ENCODE results near the gene LTBP1.

The LTBP1 gene

DNA sequence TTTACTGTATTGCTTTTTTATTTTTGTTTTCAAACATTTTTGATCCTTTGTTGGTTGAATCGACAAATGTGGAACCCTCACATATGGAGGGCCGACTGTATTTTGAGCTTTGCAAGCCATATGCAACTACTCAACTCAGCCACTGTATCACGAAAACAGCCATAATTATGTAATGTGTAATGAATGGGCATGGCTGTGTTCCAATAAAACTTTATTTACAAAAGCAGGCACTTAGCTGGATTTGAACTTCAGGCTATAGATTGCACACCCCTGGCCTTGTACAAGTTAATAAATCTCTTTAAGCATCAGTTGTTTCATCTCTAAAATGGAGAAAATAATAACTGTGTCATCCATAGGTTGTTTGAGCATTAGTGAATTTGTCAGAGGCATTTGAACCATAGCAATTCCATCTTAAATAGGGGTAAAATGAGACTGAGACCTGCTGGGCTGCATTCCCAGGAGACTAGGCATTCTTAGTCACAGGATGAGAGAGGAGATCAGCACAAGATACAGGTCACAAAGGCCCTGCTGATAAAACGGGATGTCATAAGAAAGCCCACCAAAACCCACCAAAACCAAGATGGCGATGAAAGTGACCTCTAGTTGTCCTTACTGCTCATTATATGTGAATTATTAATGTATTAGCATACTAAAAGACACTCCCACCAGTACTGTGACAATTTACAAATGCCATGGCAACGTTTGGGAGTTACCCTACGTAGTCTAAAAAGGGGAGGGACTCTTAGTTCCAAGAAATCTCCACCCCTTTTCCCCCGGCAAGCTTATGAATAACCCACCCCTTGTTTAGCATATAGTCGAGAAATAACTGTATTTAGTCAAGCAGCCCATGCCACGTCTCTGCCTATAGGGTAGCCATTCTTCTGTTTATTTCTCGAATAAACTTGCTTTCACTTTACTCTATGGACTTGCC, 13.7 kb upstream of the LTBP1 start:
- Histone ChIP-seq H3K27me3 (replicated peaks; ENCODE audit: control insufficient read depth, insufficient read depth, low read length) (no peaks in the 10 kb centered on the region), H3K4me3 (replicated peaks; ENCODE audit: low read depth, low read length) (no peak overlapping the region), H3K36me3 (ENCODE audit: control insufficient read depth, insufficient read depth, low read length) (no peaks in the 10 kb centered on the region)
- TF ChIP-seq, protein P1, sequence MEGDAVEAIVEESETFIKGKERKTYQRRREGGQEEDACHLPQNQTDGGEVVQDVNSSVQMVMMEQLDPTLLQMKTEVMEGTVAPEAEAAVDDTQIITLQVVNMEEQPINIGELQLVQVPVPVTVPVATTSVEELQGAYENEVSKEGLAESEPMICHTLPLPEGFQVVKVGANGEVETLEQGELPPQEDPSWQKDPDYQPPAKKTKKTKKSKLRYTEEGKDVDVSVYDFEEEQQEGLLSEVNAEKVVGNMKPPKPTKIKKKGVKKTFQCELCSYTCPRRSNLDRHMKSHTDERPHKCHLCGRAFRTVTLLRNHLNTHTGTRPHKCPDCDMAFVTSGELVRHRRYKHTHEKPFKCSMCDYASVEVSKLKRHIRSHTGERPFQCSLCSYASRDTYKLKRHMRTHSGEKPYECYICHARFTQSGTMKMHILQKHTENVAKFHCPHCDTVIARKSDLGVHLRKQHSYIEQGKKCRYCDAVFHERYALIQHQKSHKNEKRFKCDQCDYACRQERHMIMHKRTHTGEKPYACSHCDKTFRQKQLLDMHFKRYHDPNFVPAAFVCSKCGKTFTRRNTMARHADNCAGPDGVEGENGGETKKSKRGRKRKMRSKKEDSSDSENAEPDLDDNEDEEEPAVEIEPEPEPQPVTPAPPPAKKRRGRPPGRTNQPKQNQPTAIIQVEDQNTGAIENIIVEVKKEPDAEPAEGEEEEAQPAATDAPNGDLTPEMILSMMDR (IDR thresholded peaks at IDR 0.05; ENCODE audit: insufficient read depth, low read length, poor library complexity, severe bottlenecking): no peak
- no peak for DNase-seq (ENCODE audit: extremely low read depth, insufficient read length)

DNA sequence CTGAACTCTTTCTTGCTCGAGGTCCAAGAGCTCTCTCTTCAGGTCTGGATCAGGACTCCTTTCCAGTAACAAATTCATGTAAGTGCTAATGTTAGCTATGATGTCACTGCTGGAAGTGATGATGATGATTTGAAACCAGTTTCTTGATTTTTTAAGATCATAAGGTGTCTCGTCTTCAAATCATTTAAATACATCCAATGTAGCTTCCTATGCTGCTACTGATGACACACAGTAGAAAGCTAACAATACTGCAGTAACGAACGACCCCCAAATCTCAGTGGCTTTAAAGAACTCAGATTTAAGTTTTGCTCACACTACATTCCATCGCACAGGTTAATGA, 13.0 kb upstream of the LTBP1 start:
- H3K4me3 ChIP-seq (replicated peaks; ENCODE audit: low read depth, low read length): no peak overlapping the region
- H3K27me3 ChIP-seq (replicated peaks; ENCODE audit: control insufficient read depth, insufficient read depth, low read length): no peaks in the 10 kb centered on the region
- TF ChIP-seq, protein P1 (IDR thresholded peaks at IDR 0.05; ENCODE audit: insufficient read depth, low read length, poor library complexity, severe bottlenecking): no peak
- H3K36me3 ChIP-seq (ENCODE audit: control insufficient read depth, insufficient read depth, low read length): no peaks in the 10 kb centered on the region
- no peak for DNase-seq (ENCODE audit: extremely low read depth, insufficient read length)

DNA sequence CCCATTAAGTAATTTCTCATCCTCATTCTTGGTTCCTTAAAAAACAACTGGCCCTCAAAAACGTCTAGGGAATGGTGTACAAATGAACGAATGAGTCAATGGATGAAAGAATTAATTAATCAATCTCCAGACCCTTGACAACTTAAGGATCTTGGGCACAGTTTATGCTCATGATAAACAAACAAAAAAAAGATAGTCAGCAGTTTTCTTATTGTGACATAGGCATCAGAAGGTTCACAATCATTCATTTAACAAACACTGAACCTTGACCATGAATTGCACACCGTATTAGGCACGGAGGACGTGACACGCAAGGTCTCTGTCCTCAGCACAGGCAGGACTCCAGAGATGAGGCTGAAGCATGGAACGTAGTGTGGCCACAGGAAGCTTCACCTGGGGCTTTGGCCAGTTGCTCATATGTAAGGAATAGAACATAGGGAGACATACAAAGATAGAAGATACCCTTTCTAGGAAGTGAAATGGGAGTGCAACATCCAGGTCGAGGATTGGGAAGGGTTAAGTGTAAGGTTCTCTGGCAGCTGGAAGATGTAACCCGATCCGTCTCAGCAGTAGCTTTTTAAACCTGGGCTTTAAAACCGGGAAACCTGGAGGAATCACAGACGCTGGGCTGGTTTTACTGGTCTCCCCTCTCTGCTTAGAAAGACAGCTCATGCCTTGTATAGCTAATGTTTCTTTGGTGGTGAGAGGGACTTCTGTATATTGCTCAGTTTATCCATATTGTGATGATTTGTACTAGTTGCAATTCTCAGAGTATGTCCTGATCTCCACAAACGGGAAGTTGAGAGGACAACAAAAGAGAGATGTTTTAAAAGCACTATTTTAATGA, 8.9 kb upstream of the LTBP1 start:
- Histone ChIP-seq H3K27me3 (replicated peaks; ENCODE audit: control insufficient read depth, insufficient read depth, low read length) (no peaks in the 10 kb centered on the region), H3K36me3 (ENCODE audit: control insufficient read depth, insufficient read depth, low read length) (no peaks in the 10 kb centered on the region), H3K4me3 (replicated peaks; ENCODE audit: low read depth, low read length) (no peak overlapping the region)
- TF ChIP-seq, protein P1 (IDR thresholded peaks at IDR 0.05; ENCODE audit: insufficient read depth, low read length, poor library complexity, severe bottlenecking): no peak
- DNase-seq (ENCODE audit: extremely low read depth, insufficient read length): no peak

DNA sequence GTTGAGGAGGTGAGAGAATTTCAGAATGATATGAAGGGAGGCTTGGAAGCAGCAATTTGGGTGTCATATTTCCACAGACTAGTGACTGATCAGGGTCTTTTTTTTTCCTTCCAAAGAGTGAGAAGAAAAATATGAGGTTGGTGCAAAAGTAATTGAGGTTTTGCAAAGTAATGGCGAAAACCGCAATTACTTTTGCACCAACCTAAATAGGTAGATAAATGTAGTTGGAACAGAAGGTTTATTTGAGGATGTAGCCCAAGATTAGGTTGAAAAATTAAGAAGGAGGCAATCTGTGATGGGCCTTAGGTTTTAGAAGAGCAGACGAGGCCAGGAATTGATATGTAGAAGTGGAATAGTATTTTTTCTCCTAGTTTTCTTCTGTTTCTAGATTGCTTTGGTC, 7.8 kb upstream of the LTBP1 start:
- TF ChIP-seq, protein P1 (IDR thresholded peaks at IDR 0.05; ENCODE audit: insufficient read depth, low read length, poor library complexity, severe bottlenecking): no peak
- DNase-seq (ENCODE audit: extremely low read depth, insufficient read length): no peak
- Histone ChIP-seq H3K27me3 (replicated peaks; ENCODE audit: control insufficient read depth, insufficient read depth, low read length) (no peaks in the 10 kb centered on the region), H3K4me3 (replicated peaks; ENCODE audit: low read depth, low read length) (no peak overlapping the region), H3K36me3 (ENCODE audit: control insufficient read depth, insufficient read depth, low read length) (no peaks in the 10 kb centered on the region)

- H3K27me3 ChIP-seq (replicated peaks; ENCODE audit: control insufficient read depth, insufficient read depth, low read length): no peaks in the 10 kb centered on the region
Measured at GRCh38 chr2:32940316-32940997, 6.3 kb upstream of the LTBP1 start.

More at GRCh38 chr2:32940316-32940997, 6.3 kb upstream of the LTBP1 start:
- DNase-seq (ENCODE audit: extremely low read depth, insufficient read length): no peak
- Histone ChIP-seq H3K4me3 (replicated peaks; ENCODE audit: low read depth, low read length) (no peak overlapping the region), H3K36me3 (ENCODE audit: control insufficient read depth, insufficient read depth, low read length) (no peaks in the 10 kb centered on the region)
- TF ChIP-seq, protein P1 (IDR thresholded peaks at IDR 0.05; ENCODE audit: insufficient read depth, low read length, poor library complexity, severe bottlenecking): no peak

Data from GM06990 (cell line).